Neural cell (in vitro differentiated cells): ENCODE results near the gene UGT1A6. TPM values are rescaled to one million over a fixed set of nuclear protein-coding genes. Genes with fewer than 3 reads are reported as not detected.
"Not testable (repeated sequence)": the region's sequence is repeated elsewhere in the genome, so short reads cannot be mapped to it uniquely, and the experiment has no call there.

Experiments used
- H2AFZ ChIP-seq: fragments of 200-600, 300-800 bp; sonication (generic), shearing (Covaris generic); 2 replicates; pipeline ENCODE4 v1.6.0; 2014; ENCODE audit warnings: low read depth, mild to moderate bottlenecking, antibody characterized with exemption, low read length, moderate library complexity
- H3F3A ChIP-seq: fragments of 200-600 bp; shearing (Covaris generic); 2 replicates; pipeline ENCODE4 v1.6.1; 2016; ENCODE audit warnings: mild to moderate bottlenecking, moderate library complexity, mixed read lengths, antibody characterized with exemption, low read length; ENCODE audit not compliant: insufficient read depth, poor library complexity, severe bottlenecking
- H3K27ac ChIP-seq: fragments of 200-600, 300-800 bp; sonication (generic), shearing (Covaris generic); 2 replicates; pipeline ENCODE4 v1.5.1; 2014; ENCODE audit warnings: mild to moderate bottlenecking, low read length, moderate library complexity
- H3K27me3 ChIP-seq: fragments of 300-800, 200-600 bp; sonication (generic), shearing (Covaris generic); 2 replicates; pipeline ENCODE4 v1.6.0; 2014; ENCODE audit warnings: mild to moderate bottlenecking, low read depth, low read length, moderate library complexity; ENCODE audit not compliant: insufficient read depth
- H3K36me3 ChIP-seq: fragments of 300-800, 200-600 bp; sonication (generic), shearing (Covaris generic); 2 replicates; pipeline ENCODE4 v1.5.1; 2014; ENCODE audit warnings: mild to moderate bottlenecking, antibody characterized with exemption, low read length, moderate library complexity; ENCODE audit not compliant: insufficient read depth
- H3K4me2 ChIP-seq: fragments of 300-800, 200-600 bp; sonication (generic), shearing (Covaris generic); 2 replicates; pipeline ENCODE4 v1.6.0; 2014; ENCODE audit warnings: mild to moderate bottlenecking, low read length
- H3K4me3 ChIP-seq: fragments of 300-800, 200-600 bp; sonication (generic), shearing (Covaris generic); 2 replicates; pipeline ENCODE4 v1.5.1; 2014; ENCODE audit warnings: mild to moderate bottlenecking, low read length, moderate library complexity
- H3K79me2 ChIP-seq: fragments of 200-600 bp; shearing (Covaris generic); replicated peaks from 2 replicates; pipeline ENCODE4 v1.6.0; 2014; ENCODE audit warnings: mild to moderate bottlenecking, low read length, moderate library complexity; ENCODE audit not compliant: insufficient read depth
- H3K9ac ChIP-seq: fragments of 300-800, 200-600 bp; sonication (generic), shearing (Covaris generic); 2 replicates; pipeline ENCODE4 v1.6.1; 2016; ENCODE audit warnings: mild to moderate bottlenecking, low read length, mixed read lengths
- H3K9me2 ChIP-seq: fragments of 200-600 bp; shearing (Covaris generic); 2 replicates; pipeline ENCODE4 v1.6.1; 2016; ENCODE audit warnings: mild to moderate bottlenecking, low read length, mixed read lengths; ENCODE audit not compliant: insufficient read depth
- H3K9me3 ChIP-seq: fragments of 200-600, 300-800 bp; sonication (generic), shearing (Covaris generic); 2 replicates; pipeline ENCODE4 v1.6.1; 2016; ENCODE audit warnings: mild to moderate bottlenecking, mixed run types, low read length, moderate library complexity, mixed read lengths
- H4K20me1 ChIP-seq: fragments of 200-600 bp; shearing (Covaris generic); 2 replicates; pipeline ENCODE4 v1.6.1; 2016; ENCODE audit warnings: mild to moderate bottlenecking, mixed run types; ENCODE audit not compliant: insufficient read depth
- CTCF ChIP-seq: fragments of 450-650 bp; IDR thresholded peaks from 2 replicates; pipeline ENCODE4 v1.5.1; 2014; ENCODE audit warnings: antibody characterized with exemption, mild to moderate bottlenecking, moderate library complexity; ENCODE audit not compliant: poor library complexity, severe bottlenecking
- EP300 ChIP-seq: fragments of 450-650 bp; conservative IDR thresholded peaks from 2 replicates; pipeline ENCODE4 v1.6.1; 2014; ENCODE audit warnings: antibody characterized with exemption, mild to moderate bottlenecking, moderate library complexity; ENCODE audit not compliant: poor library complexity, severe bottlenecking
- EZH2 ChIP-seq: fragments of 200-600, 300-800 bp; shearing (Covaris generic), sonication (generic); IDR thresholded peaks from 2 replicates; pipeline ENCODE4 v1.6.1; 2014; ENCODE audit warnings: antibody characterized with exemption, low read length, borderline replicate concordance, mild to moderate bottlenecking; ENCODE audit not compliant: insufficient read depth, poor library complexity, severe bottlenecking
- MXI1 ChIP-seq: fragments of 450-650 bp; conservative IDR thresholded peaks from 2 replicates; pipeline ENCODE4 v1.6.1; 2014; ENCODE audit warnings: antibody characterized with exemption, mild to moderate bottlenecking; ENCODE audit not compliant: poor library complexity, severe bottlenecking
- POLR2AphosphoS5 ChIP-seq: IDR thresholded peaks from 2 replicates; pipeline ENCODE4 v1.6.1; 2012
- RAD21 ChIP-seq: fragments of 450-650 bp; conservative IDR thresholded peaks from 2 replicates; pipeline ENCODE4 v1.6.1; 2014; ENCODE audit warnings: antibody characterized with exemption, mild to moderate bottlenecking, moderate library complexity
- REST ChIP-seq: IDR thresholded peaks from 2 replicates; pipeline ENCODE4 v1.6.1; 2012; ENCODE audit warnings: borderline replicate concordance
- SMC3 ChIP-seq: fragments of 450-650 bp; conservative IDR thresholded peaks from 2 replicates; pipeline ENCODE4 v1.6.1; 2014; ENCODE audit warnings: antibody characterized with exemption, mild to moderate bottlenecking, moderate library complexity; ENCODE audit not compliant: poor library complexity
- TAF1 ChIP-seq: IDR thresholded peaks from 2 replicates; pipeline ENCODE4 v1.6.1; 2012; ENCODE audit warnings: low read depth
- polyA plus RNA-seq: library from polyadenylated mRNA; depleted of rRNA; stranded (reverse); fragments of >200 nt; gene quantifications from 2 replicates; pipeline ENCODE4 v1.2.3, GENCODE V29; 2014

The UGT1A6 gene
- polyA plus RNA-seq, 1 donor from 2014 or later: not detected

- no peak overlapping the region for H2AFZ ChIP-seq
- H3K9ac ChIP-seq: no peak overlapping the region
- H3K36me3 ChIP-seq: no peaks in the 10 kb centered on the region
- H3K9me3 ChIP-seq: no peaks in the 10 kb centered on the region
- no peak overlapping the region for H3K4me2 ChIP-seq
- H3K79me2 ChIP-seq: no peaks in the 10 kb centered on the region
- H3K4me3 ChIP-seq: no peak overlapping the region
- no peak overlapping the region for H3K27ac ChIP-seq
- no peaks in the 10 kb centered on the region for H3K27me3 ChIP-seq
- H3F3A ChIP-seq: no peaks in the 10 kb centered on the region
- no peaks in the 10 kb centered on the region for H4K20me1 ChIP-seq
- no peak for TF ChIP-seq EZH2
- no peak for TF ChIP-seq TAF1
- TF ChIP-seq REST: no peak
- no peak for TF ChIP-seq RAD21
- no peak for TF ChIP-seq EP300
- TF ChIP-seq POLR2AphosphoS5: no peak
- TF ChIP-seq MXI1: no peak
- no peak for TF ChIP-seq CTCF
- TF ChIP-seq SMC3: no peak
- H3K9me2 ChIP-seq: no peaks in the 10 kb centered on the region
Observed at GRCh38 chr2:233745073-233745755, 52.5 kb downstream of the UGT1A6 start.

GRCh38 chr2:233745838-233746237, 53.1 kb downstream of the UGT1A6 start:
- H3K9me2 ChIP-seq, H3K4me2 ChIP-seq, H3K9me3 ChIP-seq, H3K36me3 ChIP-seq, H3K79me2 ChIP-seq, H3K27ac ChIP-seq, H2AFZ ChIP-seq, H3K27me3 ChIP-seq, H4K20me1 ChIP-seq, H3K9ac ChIP-seq, H3K4me3 ChIP-seq, H3F3A ChIP-seq: not testable (repeated sequence)
